GM12878 (cell line): Measurements from ENCODE around the gene LMO3. TPM values are rescaled to one million over a fixed set of nuclear protein-coding genes. Genes with fewer than 3 reads are reported as not detected.

ENCODE experiments used
- ATAC-seq: fragments of 200-7000 bp; cut with Tn5 transposase; 3 replicates; pipeline ENCODE4 v1.9.1; 2020; ENCODE audit warnings: mild to moderate bottlenecking, moderate library complexity
- BruUV-seq: library from RNA; stranded (reverse); fragments of 400-500 nt; replicated peaks from 2 replicates; lab custom pipeline; 2021; lab: Mats Ljungman, UMichigan
- CTCF ChIA-PET: fragments of 300-600 bp; sonication (Branson Sonifier 250); formaldehyde crosslinking; extraction: SDS; loops from one replicate; lab custom pipeline; 2021; ENCODE audit warnings: inconsistent platforms; lab: Yijun Ruan, JAX
- POLR2A ChIA-PET: fragments of 350-600 bp; formaldehyde crosslinking; extraction: SDS; loops from one replicate; lab custom pipeline; 2021; ENCODE audit warnings: inconsistent platforms; lab: Charles Lee
- RAD21 ChIA-PET: fragments of 300-600 bp; sonication (Branson Sonifier 250); formaldehyde crosslinking; loops from one replicate; lab custom pipeline; 2023; ENCODE audit warnings: antibody characterized with exemption; ENCODE audit not compliant: unreplicated experiment; lab: Charles Lee
- SMC1A ChIA-PET: fragments of 300-600 bp; sonication (Branson Sonifier 250); formaldehyde crosslinking; loops from one replicate; lab custom pipeline; 2023; ENCODE audit not compliant: unreplicated experiment, uncharacterized antibody; lab: Charles Lee
- DNase-seq: peaks from one replicate; pipeline ENCODE4 v3.0.0-alpha.2; 2011; ENCODE audit warnings: low read depth, low spot score
- FAIRE-seq: peaks from 3 replicates; lab custom pipeline; 2011; peaks lifted over from hg19 to GRCh38; lab: Jason Lieb, UNC
- H2AFZ ChIP-seq: 2 replicates; pipeline ENCODE4 v1.6.0; 2011; ENCODE audit warnings: low read depth, low read length, control low read depth; ENCODE audit not compliant: control insufficient read depth
- H3K27ac ChIP-seq: 2 replicates; pipeline ENCODE4 v1.5.1; 2011; ENCODE audit warnings: control low read depth; ENCODE audit not compliant: control insufficient read depth, insufficient read depth
- H3K27me3 ChIP-seq, 2 experiments: replicated peaks in 1 of 2; 2 replicates each; pipeline versions ENCODE4 v1.6.0 to v1.6.1; 2011; ENCODE audit warnings: low read length in 1 of 2; ENCODE audit not compliant: control insufficient read depth in 2 of 2, insufficient read depth in 2 of 2
- H3K36me3 ChIP-seq, 2 experiments: 2 replicates each; pipeline ENCODE4 v1.5.1; 2011; ENCODE audit warnings: low read length in 1 of 2; ENCODE audit not compliant: control insufficient read depth in 2 of 2, insufficient read depth in 2 of 2
- H3K4me1 ChIP-seq: 2 replicates; pipeline ENCODE4 v1.6.1; 2011; ENCODE audit warnings: mild to moderate bottlenecking, low read length, moderate library complexity, mixed read lengths; ENCODE audit not compliant: control insufficient read depth, insufficient read depth
- H3K4me2 ChIP-seq: 2 replicates; pipeline ENCODE4 v1.6.0; 2011; ENCODE audit warnings: control low read depth; ENCODE audit not compliant: control insufficient read depth, insufficient read depth
- H3K4me3 ChIP-seq: fragments of 200-600 bp; sonication (generic); 2 replicates; pipeline ENCODE4 v1.5.1; 2016
- H3K79me2 ChIP-seq: 2 replicates; pipeline ENCODE4 v1.6.0; 2011; ENCODE audit warnings: low read length; ENCODE audit not compliant: control insufficient read depth, insufficient read depth
- H3K9ac ChIP-seq: 2 replicates; pipeline ENCODE4 v1.8.0; 2011; ENCODE audit warnings: low read length, control low read depth, mixed read lengths; ENCODE audit not compliant: control insufficient read depth, insufficient read depth
- H3K9me3 ChIP-seq: replicated peaks from 3 replicates; pipeline ENCODE4 v1.5.1; 2011; ENCODE audit warnings: mild to moderate bottlenecking, low read length; ENCODE audit not compliant: control insufficient read depth, insufficient read depth
- H4K20me1 ChIP-seq: 2 replicates; pipeline ENCODE4 v1.6.0; 2011; ENCODE audit not compliant: control insufficient read depth, insufficient read depth
- BACH1 ChIP-seq: fragments of 450-650 bp; IDR thresholded peaks from 2 replicates; pipeline ENCODE4 v1.6.1; 2017; ENCODE audit warnings: mild to moderate bottlenecking, borderline replicate concordance
- CREM ChIP-seq: IDR thresholded peaks from 2 replicates; pipeline ENCODE4 v1.6.1; 2014; ENCODE audit warnings: antibody characterized with exemption, low read depth
- E2F4 ChIP-seq: IDR thresholded peaks from 2 replicates; pipeline ENCODE4 v1.6.1; 2012; ENCODE audit warnings: low read depth, low read length, improper control_type of control experiment
- EED ChIP-seq: sonication (generic); IDR thresholded peaks from 2 replicates; pipeline ENCODE4 v1.6.1; 2016; ENCODE audit warnings: antibody characterized with exemption, low read depth
- EP300 ChIP-seq, 2 experiments: fragments of 150-350 bp in 1 of 2; IDR thresholded peaks; 2 replicates each; pipeline ENCODE4 v1.6.1; 2011 to 2012; ENCODE audit warnings: low read depth in 2 of 2, low read length in 2 of 2, borderline replicate concordance in 1 of 2, improper control_type of control experiment in 1 of 2, inconsistent platforms in 1 of 2; ENCODE audit not compliant: control insufficient read depth in 1 of 2
- HCFC1 ChIP-seq: fragments of 150-350 bp; IDR thresholded peaks from 2 replicates; pipeline ENCODE4 v1.6.1; 2014; ENCODE audit warnings: low read length
- HDAC2 ChIP-seq: fragments of 200-600 bp; sonication (generic); IDR thresholded peaks from 2 replicates; pipeline ENCODE4 v1.6.1; 2017
- HDAC6 ChIP-seq: fragments of 200-600 bp; sonication (generic); IDR thresholded peaks from one replicate; pipeline ENCODE4 v1.8.0; 2017; ENCODE audit warnings: antibody characterized with exemption; ENCODE audit not compliant: unreplicated experiment
- NR2C2 ChIP-seq: IDR thresholded peaks from 2 replicates; pipeline ENCODE4 v1.6.1; 2011; ENCODE audit warnings: borderline replicate concordance, low read depth; ENCODE audit not compliant: control insufficient read depth, insufficient read length
- POU2F2 ChIP-seq: IDR thresholded peaks from 3 replicates; pipeline ENCODE4 v1.6.1; 2011; ENCODE audit warnings: low read depth, mild to moderate bottlenecking, low read length, borderline replicate concordance
- RFX5 ChIP-seq: IDR thresholded peaks from 2 replicates; pipeline ENCODE4 v1.6.1; 2011; ENCODE audit warnings: low read depth, low read length, improper control_type of control experiment
- SPI1 ChIP-seq: IDR thresholded peaks from 2 replicates; pipeline ENCODE4 v1.6.1; 2011; ENCODE audit warnings: low read depth, mild to moderate bottlenecking, low read length, moderate library complexity, borderline replicate concordance; ENCODE audit not compliant: insufficient read depth
- SREBF1 ChIP-seq: IDR thresholded peaks from 2 replicates; pipeline ENCODE4 v1.6.1; 2012; ENCODE audit warnings: mild to moderate bottlenecking, low read length
- SRF ChIP-seq, 2 experiments: IDR thresholded peaks; 2 replicates each; pipeline ENCODE4 v1.6.1; 2011; ENCODE audit warnings: low read depth in 2 of 2, low read length in 2 of 2, mild to moderate bottlenecking in 1 of 2, moderate library complexity in 1 of 2
- ZNF622 ChIP-seq: fragments of 450-650 bp; IDR thresholded peaks from 2 replicates; pipeline ENCODE4 v1.6.1; 2017; ENCODE audit warnings: mild to moderate bottlenecking, inconsistent platforms
- WGBS: methylation state at CpG from one replicate; pipeline ENCODE4 v1.1.6; 2016; ENCODE audit warnings: low lambda C conversion rate; ENCODE audit not compliant: insufficient replicate concordance, insufficient coverage; ENCODE audit errors: missing lambda C conversion rate; 5-methylcytosine and 5-hydroxymethylcytosine counted together
- in situ Hi-C: fragments of 300-500 bp; cut with MboI; formaldehyde crosslinking; loops from 9 replicates; pipeline ENCODE4 v1.14.3; 2018; ENCODE audit warnings: mixed read lengths
- intact Hi-C: fragments of 100-400 bp; cut with micrococcal nuclease; formaldehyde crosslinking; loops from one replicate; pipeline ENCODE4 v1.14.2; 2022; ENCODE audit not compliant: unreplicated experiment
- polyA plus RNA-seq, 11 experiments: library from polyadenylated mRNA; depleted of rRNA in 4 of 11; unstranded in 6 of 11; stranded (reverse) in 5 of 11; fragments of >200 nt; fragmentation: Nextera tagmentation in 4 of 11; fragmentation: Illumina TruSeq in 1 of 11; extraction: Ambion mirVana in 4 of 11; extraction: Trizol in 1 of 11; gene quantifications; 1 replicate in 1 of 11; 2 replicates in 10 of 11; pipeline versions ENCODE4 v1.2.1 to v1.2.3, GENCODE V29; 2011 to 2016; ENCODE audit warnings: inconsistent platforms in 2 of 11, missing spikeins in 2 of 11, low read depth in 1 of 11
- total RNA-seq, 4 experiments: library from RNA; depleted of rRNA in 3 of 4; stranded (reverse); fragments of >200 nt in 3 of 4; fragmentation: Illumina TruSeq in 1 of 4; extraction: Trizol in 1 of 4; gene quantifications; 2 replicates each; pipeline versions ENCODE4 v1.2.1 to v1.2.3, GENCODE V29; 2013 to 2021
- TF ChIP-seq, protein P1 (sequence below): fragments of 450-650 bp; IDR thresholded peaks from 2 replicates; pipeline ENCODE4 v1.6.1; 2017; ENCODE audit warnings: mild to moderate bottlenecking, moderate library complexity

The LMO3 gene
- total and polyA plus RNA-seq, 10 of the 15 experiments (the other 5 are each of a cell fraction or from before 2014, with no cell fraction given): 1.6 to 13.5 (median 1.9) TPM

DNA sequence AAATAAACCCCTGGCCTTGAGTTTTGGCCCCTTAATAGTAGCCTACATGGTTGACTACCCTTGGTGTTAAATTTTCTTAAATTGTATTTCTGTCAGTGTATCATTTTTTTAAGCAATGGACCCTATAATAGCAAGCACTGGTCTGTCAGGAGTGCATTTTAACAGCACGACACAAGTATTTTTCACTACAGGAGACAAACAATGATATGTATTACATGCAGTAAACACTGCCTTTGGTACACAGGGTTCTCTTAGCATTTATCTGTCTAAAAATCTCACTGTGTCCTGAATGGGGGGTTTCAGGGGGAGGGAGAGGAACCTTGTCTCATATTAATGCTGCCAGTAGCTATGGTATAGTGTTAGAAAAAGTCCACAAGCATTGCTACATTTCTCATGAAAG is 18.4 kb downstream of the LMO3 start (continued):
- TF ChIP-seq, protein P1, sequence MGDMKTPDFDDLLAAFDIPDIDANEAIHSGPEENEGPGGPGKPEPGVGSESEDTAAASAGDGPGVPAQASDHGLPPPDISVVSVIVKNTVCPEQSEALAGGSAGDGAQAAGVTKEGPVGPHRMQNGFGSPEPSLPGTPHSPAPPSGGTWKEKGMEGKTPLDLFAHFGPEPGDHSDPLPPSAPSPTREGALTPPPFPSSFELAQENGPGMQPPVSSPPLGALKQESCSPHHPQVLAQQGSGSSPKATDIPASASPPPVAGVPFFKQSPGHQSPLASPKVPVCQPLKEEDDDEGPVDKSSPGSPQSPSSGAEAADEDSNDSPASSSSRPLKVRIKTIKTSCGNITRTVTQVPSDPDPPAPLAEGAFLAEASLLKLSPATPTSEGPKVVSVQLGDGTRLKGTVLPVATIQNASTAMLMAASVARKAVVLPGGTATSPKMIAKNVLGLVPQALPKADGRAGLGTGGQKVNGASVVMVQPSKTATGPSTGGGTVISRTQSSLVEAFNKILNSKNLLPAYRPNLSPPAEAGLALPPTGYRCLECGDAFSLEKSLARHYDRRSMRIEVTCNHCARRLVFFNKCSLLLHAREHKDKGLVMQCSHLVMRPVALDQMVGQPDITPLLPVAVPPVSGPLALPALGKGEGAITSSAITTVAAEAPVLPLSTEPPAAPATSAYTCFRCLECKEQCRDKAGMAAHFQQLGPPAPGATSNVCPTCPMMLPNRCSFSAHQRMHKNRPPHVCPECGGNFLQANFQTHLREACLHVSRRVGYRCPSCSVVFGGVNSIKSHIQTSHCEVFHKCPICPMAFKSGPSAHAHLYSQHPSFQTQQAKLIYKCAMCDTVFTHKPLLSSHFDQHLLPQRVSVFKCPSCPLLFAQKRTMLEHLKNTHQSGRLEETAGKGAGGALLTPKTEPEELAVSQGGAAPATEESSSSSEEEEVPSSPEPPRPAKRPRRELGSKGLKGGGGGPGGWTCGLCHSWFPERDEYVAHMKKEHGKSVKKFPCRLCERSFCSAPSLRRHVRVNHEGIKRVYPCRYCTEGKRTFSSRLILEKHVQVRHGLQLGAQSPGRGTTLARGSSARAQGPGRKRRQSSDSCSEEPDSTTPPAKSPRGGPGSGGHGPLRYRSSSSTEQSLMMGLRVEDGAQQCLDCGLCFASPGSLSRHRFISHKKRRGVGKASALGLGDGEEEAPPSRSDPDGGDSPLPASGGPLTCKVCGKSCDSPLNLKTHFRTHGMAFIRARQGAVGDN: no peak
- TF ChIP-seq EP300 (IDR thresholded peaks at IDR 0.05; ENCODE audit: borderline replicate concordance in 1 of 2, control insufficient read depth in 1 of 2, low read depth in 2 of 2, low read length in 2 of 2): no peak
- TF ChIP-seq NR2C2: no peak
- TF ChIP-seq CREM: no peak
- no peak for TF ChIP-seq SREBF1
- no peak for TF ChIP-seq SRF (IDR thresholded peaks at IDR 0.05; ENCODE audit: low read depth in 2 of 2, low read length in 2 of 2)

DNA sequence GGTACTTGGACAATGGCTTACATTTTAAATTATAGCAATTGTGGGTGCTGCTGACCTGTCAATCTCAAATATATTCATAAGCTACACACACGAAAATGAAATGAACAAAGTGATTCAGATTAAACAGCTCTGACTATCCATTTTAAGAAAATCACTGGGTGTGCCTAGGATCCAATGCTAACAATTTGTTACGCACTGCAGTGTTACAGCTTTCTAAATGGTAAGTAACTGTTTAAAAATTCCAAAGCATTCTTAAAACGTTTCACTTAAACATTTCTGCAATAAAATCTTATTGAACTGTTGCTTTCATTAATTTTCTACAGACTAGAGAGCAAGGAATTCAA is 18.9 kb downstream of the LMO3 start:
- SMC1A ChIA-PET: interaction anchor here (0.8 to 5.8 kb wide), 5 partner anchors 11 to 76 kb away, joined by 3 to 64 read pairs (median 4); no protein-coding TSS in a partner anchor
- H3K79me2 ChIP-seq: no peaks in the 10 kb centered on the region
- no peak for TF ChIP-seq SPI1
- no peak for TF ChIP-seq BACH1
- no peak for TF ChIP-seq ZNF622
- no peak for TF ChIP-seq HDAC2
- TF ChIP-seq HDAC6: no peak
- no peak for TF ChIP-seq HCFC1
- no peak for TF ChIP-seq E2F4
- TF ChIP-seq POU2F2: no peak
- TF ChIP-seq RFX5: no peak
- TF ChIP-seq EED: no peak
- no peak for TF ChIP-seq SRF (IDR thresholded peaks at IDR 0.05; ENCODE audit: low read depth in 2 of 2, low read length in 2 of 2)

More for the DNA sequence above, 18.9 kb downstream of the LMO3 start:
- in situ Hi-C loops (no loop called here), intact Hi-C loops (no loop called here)
- H3K27ac ChIP-seq: no peak overlapping the region
- DNase-seq: no peak
- no peaks in the 10 kb centered on the region for H3K9me3 ChIP-seq
- ChIA-PET CTCF (no interaction called here), RAD21 (interaction anchor here (0.7 to 1.2 kb wide), 4 partner anchors 9 to 20 kb away, joined by 3 to 4 read pairs (median 3); partner anchors contain the start of gene LMO3), POLR2A (interaction anchor here (1.2 kb wide), 1 partner anchor 9 kb away, joined by 3 read pairs; no protein-coding TSS in a partner anchor)
- H3K36me3 ChIP-seq: no peaks in the 10 kb centered on the region
- H3K4me2 ChIP-seq: no peak overlapping the region
- no peaks in the 10 kb centered on the region for H3K27me3 ChIP-seq
- no peak overlapping the region for H3K4me3 ChIP-seq
- no peak overlapping the region for H2AFZ ChIP-seq
- 21% methylated on average over 3 of the region's 3 CpGs for WGBS
- ATAC-seq: no peak
- no peaks in the 10 kb centered on the region for H3K4me1 ChIP-seq
- BruUV-seq: no TSS peak
- no peaks in the 10 kb centered on the region for H4K20me1 ChIP-seq
- FAIRE-seq: no peak
- H3K9ac ChIP-seq: no peak overlapping the region
